GM18519 (cell line): ENCODE data around the gene UBAC2.

Experiments
- ATAC-seq: cut with Tn5 transposase; IDR thresholded peaks from one replicate; pipeline ENCODE4 v1.9.1; 2021; ENCODE audit warnings: mild to moderate bottlenecking, moderate library complexity; ENCODE audit not compliant: unreplicated experiment, low FRiP score

UBAC2 gene

GRCh38 chr13:99289674-99290337, 89.2 kb downstream of the UBAC2 start:
- no peak for ATAC-seq

- no peak for ATAC-seq
Measured at GRCh38 chr13:99290894-99291293, 90.2 kb downstream of the UBAC2 start.

- no peak for ATAC-seq
Measured at GRCh38 chr13:99293178-99293577, 92.5 kb downstream of the UBAC2 start.

DNA sequence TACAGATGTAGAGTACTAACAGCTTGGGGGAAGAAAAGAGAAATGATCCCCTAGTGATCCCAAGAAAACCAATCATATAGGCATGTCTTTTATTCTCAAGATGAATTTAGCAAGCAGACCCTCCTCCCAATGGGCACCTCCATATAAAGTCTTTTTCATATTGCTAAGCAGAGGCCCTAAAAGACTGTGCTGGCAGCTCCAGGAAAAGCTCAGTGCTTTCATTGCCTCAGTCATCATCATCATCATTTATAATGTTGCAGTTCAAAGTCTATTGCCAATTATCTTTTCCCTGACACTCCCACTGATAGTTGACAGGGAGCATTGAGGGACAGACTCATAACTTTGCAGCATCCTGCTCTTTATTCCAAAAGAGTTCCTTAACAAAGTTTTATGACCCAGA, 93.5 kb downstream of the UBAC2 start:
- ATAC-seq, result no peak

DNA sequence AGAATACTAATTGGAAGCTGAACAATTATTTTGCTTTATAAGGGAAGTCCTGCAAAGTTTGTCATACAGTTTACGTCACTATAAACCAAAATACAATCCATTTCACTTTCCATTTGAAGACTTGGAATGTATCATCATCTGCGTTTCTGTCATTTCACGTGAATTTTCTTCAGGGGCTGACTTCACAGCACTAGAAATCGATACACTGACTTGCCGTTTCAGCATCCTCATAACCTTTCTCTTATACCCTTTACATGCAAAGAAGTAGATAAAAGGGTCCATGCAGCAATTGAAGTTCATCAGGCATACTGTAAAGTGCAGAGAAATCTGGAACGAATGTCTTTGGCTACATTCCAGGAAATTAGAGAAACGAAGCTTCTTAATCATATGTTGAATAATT, 94.3 kb downstream of the UBAC2 start:
- ATAC-seq, result no peak

- no peak for ATAC-seq
Measured at GRCh38 chr13:99295488-99296252, 95.0 kb downstream of the UBAC2 start.

DNA sequence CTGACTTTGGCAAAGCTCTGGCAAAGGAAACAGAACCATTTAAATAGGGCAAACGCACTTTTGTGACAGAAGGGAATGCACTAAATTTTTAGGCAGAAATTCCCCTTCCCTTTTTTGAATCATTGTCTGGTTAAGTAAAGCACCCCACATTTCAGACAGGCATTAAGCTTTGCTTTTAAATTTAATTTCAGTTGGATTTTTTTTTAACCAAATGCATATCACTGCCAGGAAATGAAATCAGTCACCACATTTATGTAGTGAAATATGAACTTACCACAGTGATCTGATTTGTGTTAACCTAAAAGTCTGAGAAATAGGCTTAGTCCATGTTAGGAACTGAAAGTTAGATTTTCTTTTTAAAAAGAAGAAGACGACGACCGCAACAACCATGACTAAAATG, 95.7 kb downstream of the UBAC2 start:
- peak; percentile 41 for ATAC-seq

- ATAC-seq, result no peak
Measured at GRCh38 chr13:99297331-99297730, 96.7 kb downstream of the UBAC2 start.

DNA sequence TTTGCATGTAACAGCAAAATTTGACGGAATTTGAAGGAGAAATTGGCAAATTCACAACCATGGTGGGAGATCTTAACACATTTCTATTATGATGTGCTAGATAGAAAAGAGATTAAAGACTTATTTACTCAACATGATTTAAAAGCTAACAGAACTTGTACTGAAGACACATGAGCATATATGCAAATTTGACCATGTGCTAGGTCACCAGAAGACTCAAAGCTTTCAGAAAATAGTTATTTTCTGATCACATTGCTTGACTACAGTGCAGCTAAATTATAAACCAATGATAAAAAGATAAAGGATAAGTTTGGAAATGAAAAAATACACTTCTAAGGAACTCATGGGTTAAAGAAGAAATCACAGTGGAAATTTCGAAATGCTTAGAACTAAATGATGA, 97.4 kb downstream of the UBAC2 start:
- ATAC-seq, result no peak

DNA sequence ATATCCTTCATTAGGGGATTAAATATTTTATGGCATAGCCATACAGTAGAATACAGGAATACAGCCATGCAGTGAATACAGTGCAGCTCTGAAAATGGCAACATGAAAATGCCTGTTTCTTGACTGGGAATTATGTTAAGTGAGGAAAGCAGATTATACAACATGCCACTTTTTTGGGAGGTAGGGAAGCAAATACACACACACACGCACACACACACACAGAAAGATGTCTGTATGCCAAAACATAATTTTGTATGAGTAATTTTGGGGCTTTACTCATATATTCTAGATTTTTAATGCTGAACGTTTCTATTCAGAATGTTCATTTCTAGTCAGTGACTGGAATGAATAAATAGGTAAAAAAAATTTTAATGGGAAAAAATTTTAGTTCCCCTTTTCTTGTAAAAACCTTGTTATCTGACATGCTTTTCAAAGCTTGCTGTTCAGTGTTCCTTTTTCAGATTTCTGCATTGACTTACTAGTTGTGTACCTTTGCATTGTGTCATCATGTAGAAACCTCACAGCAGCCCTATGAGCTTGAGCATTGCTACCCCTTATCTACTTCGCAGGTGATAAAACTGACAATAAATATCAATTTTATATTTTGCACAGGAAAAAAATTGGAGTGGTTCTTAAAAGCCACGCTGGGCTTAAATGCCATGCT, 98.7 kb downstream of the UBAC2 start:
- no peak for ATAC-seq

- no peak for ATAC-seq
Measured at GRCh38 chr13:99299920-99300341, 99.3 kb downstream of the UBAC2 start.

GRCh38 chr13:99301056-99301838, 100.6 kb downstream of the UBAC2 start:
- ATAC-seq, result no peak

DNA sequence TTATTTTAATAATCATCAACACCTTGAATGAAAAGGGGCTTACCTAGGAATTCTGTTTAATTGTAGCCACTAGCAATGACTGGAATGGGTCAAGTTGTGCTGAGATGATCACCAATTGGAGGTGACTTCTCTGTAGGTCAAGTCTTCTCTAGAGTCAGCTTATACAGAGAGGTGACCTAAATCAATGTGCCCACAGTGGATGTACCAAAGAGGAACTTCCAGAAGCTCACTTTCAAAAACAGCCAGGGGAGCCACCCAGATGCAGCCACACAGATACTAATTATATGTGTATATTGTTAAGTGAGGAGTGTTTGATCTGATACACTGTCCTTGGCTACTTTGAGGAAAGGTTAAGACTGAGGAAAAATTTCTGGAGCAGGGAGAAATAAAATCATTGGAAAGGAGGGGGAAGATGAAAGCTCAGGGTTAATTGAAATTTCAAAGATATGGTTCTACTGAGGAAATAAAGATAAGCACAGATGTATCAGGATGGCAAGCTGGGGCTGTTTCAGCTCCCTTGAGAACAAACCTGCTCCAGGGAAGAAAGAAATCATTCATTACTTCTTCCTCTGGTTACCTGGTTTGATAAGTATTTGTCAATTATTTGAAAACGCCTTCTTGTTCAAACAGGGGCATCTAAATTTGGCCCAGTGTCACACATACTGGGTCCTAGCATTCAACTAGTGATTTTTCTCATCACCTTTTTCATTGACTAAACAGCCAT, 101.4 kb downstream of the UBAC2 start:
- no peak for ATAC-seq

DNA sequence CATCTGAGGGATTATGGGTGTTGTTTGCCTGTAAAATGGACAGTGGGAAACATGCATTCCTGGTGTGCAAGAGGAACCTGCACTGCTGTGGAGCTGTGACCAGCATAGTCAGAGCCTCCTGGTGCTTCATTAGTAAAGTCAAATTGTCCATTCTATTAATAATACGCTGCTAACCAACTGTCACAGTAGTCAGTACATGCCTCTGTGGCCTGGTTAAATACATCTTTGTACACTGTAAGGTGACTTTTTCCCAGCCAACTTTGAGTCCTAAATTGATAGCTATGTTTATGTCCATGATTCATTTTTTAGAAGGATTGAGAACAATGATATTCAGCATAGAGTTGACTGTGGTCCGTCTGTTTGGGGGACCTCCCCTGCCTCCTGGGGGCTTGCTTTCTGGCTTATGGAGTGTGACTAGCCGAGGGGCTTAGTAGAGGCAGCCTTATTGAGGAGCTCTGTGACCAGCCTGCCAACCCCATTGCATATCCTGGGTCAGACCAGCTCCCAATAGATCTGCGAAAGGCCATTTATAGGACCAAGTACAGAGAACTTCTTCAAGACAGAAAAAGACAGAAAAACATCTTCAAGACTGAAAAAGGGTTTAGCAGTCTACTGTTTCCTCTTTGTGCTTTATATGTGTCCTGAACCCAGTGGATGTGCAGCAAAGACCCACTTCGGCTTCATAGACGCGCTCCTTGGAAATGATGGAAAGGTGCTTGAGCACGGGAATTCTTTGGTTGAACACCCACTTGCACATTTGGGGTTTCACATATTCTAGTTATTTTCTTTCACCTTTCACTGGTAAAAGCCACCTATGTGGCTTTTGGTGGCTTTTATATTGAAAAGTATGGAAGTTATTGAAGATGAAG, 102.2 kb downstream of the UBAC2 start:
- ATAC-seq, result no peak

DNA sequence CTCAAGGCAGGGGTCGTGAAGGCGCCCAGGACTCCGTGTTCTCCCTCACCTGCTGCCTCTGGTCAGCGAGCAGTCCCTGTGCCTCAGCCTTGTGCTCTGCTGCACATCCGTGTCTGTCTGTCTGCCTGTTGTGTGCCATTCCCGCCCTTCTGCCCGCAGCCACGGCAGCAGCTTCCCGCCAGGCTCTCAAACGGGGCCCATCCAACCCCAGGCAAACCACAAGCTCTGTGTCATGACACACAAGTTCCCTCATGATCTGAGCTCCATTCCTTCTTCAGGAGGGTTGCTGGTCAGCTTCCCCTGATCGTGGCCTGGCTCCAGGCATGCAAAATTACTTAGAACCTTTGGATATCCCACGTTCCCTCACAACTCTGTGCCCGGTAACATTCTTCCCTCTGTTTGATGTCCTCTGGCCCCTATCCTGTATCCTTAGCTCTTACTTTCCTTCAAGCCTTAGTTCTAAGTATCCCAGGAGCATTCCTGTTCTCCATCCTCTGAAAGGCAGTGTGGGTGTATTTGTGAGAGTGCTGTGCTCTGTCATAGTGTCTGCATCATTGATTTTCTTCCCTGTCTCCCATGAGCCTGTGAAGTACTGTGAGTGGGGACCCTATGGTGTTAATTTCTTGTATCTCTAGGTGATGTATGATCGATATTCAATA, 103.3 kb downstream of the UBAC2 start:
- no peak for ATAC-seq

DNA sequence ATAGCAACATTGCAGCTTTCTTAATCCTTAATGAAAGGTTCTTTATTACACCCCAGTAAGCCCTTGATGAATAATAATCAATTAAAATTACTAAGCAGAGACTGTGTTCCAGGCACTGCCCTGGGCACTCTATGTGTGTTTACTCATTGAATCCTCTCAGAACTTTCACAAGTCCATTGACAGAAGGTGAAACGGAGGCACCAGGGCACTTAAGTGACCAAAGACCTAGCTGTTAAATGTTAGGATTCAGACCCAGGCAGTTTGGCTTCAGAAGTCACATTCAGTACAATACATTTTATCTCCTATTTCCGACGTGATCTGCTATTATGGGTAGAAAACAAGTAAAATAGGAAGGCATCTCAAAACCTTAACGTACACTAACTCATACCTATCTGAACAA, 103.9 kb downstream of the UBAC2 start:
- no peak for ATAC-seq

- ATAC-seq, result no peak
Measured at GRCh38 chr13:99305158-99305557, 104.5 kb downstream of the UBAC2 start.

- no peak for ATAC-seq
Measured at GRCh38 chr13:99305566-99305965, 104.9 kb downstream of the UBAC2 start.

DNA sequence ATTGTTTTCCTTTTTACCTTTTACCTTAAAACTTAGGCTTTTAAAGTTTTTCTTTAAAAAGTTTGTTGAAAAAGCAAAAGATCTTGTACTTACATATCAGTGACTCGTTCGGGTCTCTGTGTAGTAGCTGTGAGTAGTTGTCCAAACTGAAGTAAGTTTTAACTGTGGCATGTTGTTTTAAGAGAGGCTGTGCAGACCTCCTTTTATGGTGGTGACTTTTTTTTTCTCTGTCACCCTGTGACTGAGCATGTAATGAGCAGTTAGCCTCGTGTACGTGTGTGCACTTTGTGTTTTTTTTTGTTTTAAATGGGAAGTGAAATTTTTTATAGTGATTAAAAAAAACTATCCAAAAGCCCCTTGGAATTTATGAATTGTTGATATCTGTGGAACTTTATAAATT, 106.6 kb downstream of the UBAC2 start, which contains the start of gene GPR183:
GPR183 (minus strand) TSS at position 153 of the 400 bp plus-strand sequence. CDS start 11,254 bp downstream, outside the sequence.
- ATAC-seq, result peak; percentile 43
